ENCODE results near the gene KCNT2. TPM values are rescaled to one million over a fixed set of nuclear protein-coding genes. Genes with fewer than 3 reads are reported as not detected.

The KCNT2 gene
- total RNA-seq, 1 donor from 2014 or later = 29.8 TPM

DNA sequence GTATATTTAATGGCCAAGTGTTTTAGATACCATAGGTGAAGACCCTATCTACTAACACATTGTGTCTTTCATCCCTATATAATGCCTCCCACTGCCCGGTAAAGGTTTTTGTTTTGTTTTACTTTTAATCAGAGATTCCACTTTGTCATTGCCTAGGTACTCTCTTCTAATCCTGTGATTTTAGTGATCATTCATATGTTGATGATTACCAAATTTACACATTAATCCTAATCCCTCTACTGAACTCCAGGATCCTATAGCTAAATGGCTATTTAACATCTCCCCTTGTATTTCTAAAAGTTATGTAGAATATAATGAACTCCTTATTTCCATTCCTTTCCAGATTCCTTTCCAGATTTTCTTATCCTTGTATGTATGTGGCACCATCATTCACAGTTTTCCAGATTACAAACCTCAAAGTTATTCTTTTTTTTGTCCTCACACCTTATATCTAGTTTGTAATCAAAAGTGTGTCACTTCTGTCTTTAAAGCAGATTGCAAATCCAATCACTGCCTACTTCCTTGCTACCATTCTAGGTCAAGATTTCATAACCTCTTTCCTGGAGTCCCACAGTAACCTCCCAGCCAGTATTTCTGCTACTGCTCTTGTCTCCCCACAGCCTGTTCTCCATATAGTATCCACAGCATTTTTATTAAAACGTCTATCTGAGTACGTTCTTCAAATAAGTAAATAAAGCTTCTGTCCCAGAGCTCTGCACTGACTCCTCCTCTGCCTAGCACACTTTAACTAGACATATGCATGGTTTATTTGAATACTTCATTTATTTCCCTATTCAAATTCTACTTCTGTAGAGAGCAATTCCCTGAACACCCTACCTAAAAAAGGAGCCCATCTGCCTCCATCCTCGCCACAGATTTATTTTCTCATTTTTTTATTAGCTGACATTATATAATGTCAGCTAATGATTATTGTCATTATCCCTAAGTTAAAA lies 157.8 kb downstream of the KCNT2 start:
- Mint-ChIP-seq H3K27ac (no peak overlapping the region), H3K4me3 (no peak overlapping the region), H3K36me3 (no peaks in the 10 kb centered on the region), H3K4me1 (peaks cover 6% of the 10 kb centered on the region), H3K27me3 (ENCODE audit: insufficient read depth, low read depth) (no peaks in the 10 kb centered on the region), H3K9me3 (no peaks in the 10 kb centered on the region)
- Histone ChIP-seq H3K4me3 (no peak overlapping the region), H3K27me3 (no peaks in the 10 kb centered on the region), H3K9me3 (ENCODE audit: low read depth) (no peaks in the 10 kb centered on the region), H3K27ac (no peak overlapping the region), H3K4me1 (peaks cover under 1% of the 10 kb centered on the region), H3K36me3 (no peaks in the 10 kb centered on the region), H2AFZ (replicated peaks) (no peak overlapping the region), H3K4me2 (no peak overlapping the region), H3F3A (ENCODE audit: low read depth) (no peaks in the 10 kb centered on the region), H4K20me1 (ENCODE audit: low read depth) (no peaks in the 10 kb centered on the region), H3K79me2 (ENCODE audit: low read depth) (no peaks in the 10 kb centered on the region), H3K9ac (no peak overlapping the region)
- no peak for DNase-seq (ENCODE audit: low spot score)
- no peak for TF ChIP-seq EZH2phosphoT487 (IDR thresholded peaks at IDR 0.05)
- TF ChIP-seq EZH2 (IDR thresholded peaks at IDR 0.05) = no peak
- TF ChIP-seq, protein P1, sequence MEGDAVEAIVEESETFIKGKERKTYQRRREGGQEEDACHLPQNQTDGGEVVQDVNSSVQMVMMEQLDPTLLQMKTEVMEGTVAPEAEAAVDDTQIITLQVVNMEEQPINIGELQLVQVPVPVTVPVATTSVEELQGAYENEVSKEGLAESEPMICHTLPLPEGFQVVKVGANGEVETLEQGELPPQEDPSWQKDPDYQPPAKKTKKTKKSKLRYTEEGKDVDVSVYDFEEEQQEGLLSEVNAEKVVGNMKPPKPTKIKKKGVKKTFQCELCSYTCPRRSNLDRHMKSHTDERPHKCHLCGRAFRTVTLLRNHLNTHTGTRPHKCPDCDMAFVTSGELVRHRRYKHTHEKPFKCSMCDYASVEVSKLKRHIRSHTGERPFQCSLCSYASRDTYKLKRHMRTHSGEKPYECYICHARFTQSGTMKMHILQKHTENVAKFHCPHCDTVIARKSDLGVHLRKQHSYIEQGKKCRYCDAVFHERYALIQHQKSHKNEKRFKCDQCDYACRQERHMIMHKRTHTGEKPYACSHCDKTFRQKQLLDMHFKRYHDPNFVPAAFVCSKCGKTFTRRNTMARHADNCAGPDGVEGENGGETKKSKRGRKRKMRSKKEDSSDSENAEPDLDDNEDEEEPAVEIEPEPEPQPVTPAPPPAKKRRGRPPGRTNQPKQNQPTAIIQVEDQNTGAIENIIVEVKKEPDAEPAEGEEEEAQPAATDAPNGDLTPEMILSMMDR (IDR thresholded peaks at IDR 0.05) = no peak

DNA sequence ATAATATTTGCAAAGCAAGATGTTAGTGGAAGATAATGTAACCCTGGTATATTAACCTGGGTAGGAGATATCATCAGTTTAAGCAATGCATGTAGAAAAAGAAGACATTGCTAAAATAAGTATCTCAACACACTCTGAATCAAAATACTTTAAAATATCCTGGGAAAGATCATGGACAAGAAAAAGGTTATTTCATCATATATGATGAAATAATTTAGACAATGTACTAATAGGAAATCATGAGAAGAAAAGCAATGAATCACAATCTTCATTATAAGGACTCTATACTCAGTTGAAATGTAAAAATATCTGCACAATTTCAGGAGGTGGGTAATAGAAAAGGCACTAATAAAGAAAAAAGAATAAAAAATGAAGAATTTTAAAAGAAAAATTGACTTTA lies 158.8 kb downstream of the KCNT2 start:
- no peak overlapping the region for H2AFZ ChIP-seq (replicated peaks)
- no peak overlapping the region for H3K27ac Mint-ChIP-seq
- H3K9ac ChIP-seq = no peak overlapping the region
- no peak overlapping the region for H3K27ac ChIP-seq
- no peaks in the 10 kb centered on the region for H3K9me3 ChIP-seq (ENCODE audit: low read depth)
- H3F3A ChIP-seq (ENCODE audit: low read depth) = no peaks in the 10 kb centered on the region
- H3K4me1 Mint-ChIP-seq = peaks cover 5% of the 10 kb centered on the region
- no peak for DNase-seq (ENCODE audit: low spot score)
- H3K27me3 Mint-ChIP-seq (ENCODE audit: insufficient read depth, low read depth) = no peaks in the 10 kb centered on the region
- H3K27me3 ChIP-seq = no peaks in the 10 kb centered on the region
- H4K20me1 ChIP-seq (ENCODE audit: low read depth) = no peaks in the 10 kb centered on the region
- H3K4me2 ChIP-seq = no peak overlapping the region
- TF ChIP-seq EZH2 (IDR thresholded peaks at IDR 0.05) (no peak), EZH2phosphoT487 (IDR thresholded peaks at IDR 0.05) (no peak)
- TF ChIP-seq, protein P1 (IDR thresholded peaks at IDR 0.05) = no peak
- no peak overlapping the region for H3K4me3 Mint-ChIP-seq
- H3K36me3 ChIP-seq = no peaks in the 10 kb centered on the region
- no peaks in the 10 kb centered on the region for H3K9me3 Mint-ChIP-seq
- H3K4me3 ChIP-seq = no peak overlapping the region
- H3K4me1 ChIP-seq = no peaks in the 10 kb centered on the region
- H3K79me2 ChIP-seq (ENCODE audit: low read depth) = no peaks in the 10 kb centered on the region
- no peaks in the 10 kb centered on the region for H3K36me3 Mint-ChIP-seq

DNA sequence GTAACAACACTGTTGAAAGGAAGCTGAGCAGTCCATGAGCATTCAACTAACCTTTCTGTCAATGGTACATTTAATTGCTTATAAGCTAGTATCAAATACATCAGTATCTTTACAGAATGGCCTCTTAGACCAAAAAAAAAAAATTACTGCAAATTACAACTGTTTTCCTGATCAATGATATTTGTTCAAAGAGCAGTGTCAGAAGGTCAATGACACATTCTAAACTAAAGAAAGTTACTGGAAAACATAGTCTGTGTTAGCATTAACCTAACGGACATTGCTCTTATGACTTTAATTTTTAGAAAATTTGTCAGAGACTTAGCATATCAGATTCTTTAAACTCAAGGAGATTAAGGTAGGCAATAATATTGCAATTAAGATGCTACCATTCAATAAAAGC lies 162.5 kb downstream of the KCNT2 start:
- no peak overlapping the region for H2AFZ ChIP-seq (replicated peaks)
- Mint-ChIP-seq H3K9me3 (no peaks in the 10 kb centered on the region), H3K36me3 (no peaks in the 10 kb centered on the region), H3K27me3 (ENCODE audit: insufficient read depth, low read depth) (no peaks in the 10 kb centered on the region), H3K4me3 (no peak overlapping the region), H3K4me1 (peaks cover 5% of the 10 kb centered on the region), H3K27ac (no peak overlapping the region)
- TF ChIP-seq EZH2phosphoT487 (IDR thresholded peaks at IDR 0.05) (no peak), EZH2 (IDR thresholded peaks at IDR 0.05) (no peak)
- TF ChIP-seq, protein P1 (IDR thresholded peaks at IDR 0.05) = no peak
- no peak overlapping the region for H3K4me3 ChIP-seq
- H3F3A ChIP-seq (ENCODE audit: low read depth) = no peaks in the 10 kb centered on the region
- H4K20me1 ChIP-seq (ENCODE audit: low read depth) = no peaks in the 10 kb centered on the region
- H3K79me2 ChIP-seq (ENCODE audit: low read depth) = no peaks in the 10 kb centered on the region
- no peak for DNase-seq (ENCODE audit: low spot score)
- no peaks in the 10 kb centered on the region for H3K36me3 ChIP-seq
- H3K4me1 ChIP-seq = no peaks in the 10 kb centered on the region
- H3K27ac ChIP-seq = no peak overlapping the region
- no peaks in the 10 kb centered on the region for H3K9me3 ChIP-seq (ENCODE audit: low read depth)
- H3K27me3 ChIP-seq = no peaks in the 10 kb centered on the region
- H3K9ac ChIP-seq = no peak overlapping the region
- H3K4me2 ChIP-seq = no peak overlapping the region

Measured in neural progenitor cell (in vitro differentiated cells).